PFSK-1 (cell line): Measurements from ENCODE around the gene CYB561A3.

Source experiments
- FOXP2 ChIP-seq: optimal IDR thresholded peaks from 2 replicates; pipeline ENCODE3; 2011; ENCODE audit warnings: borderline replicate concordance, control low read depth, inconsistent platforms; ENCODE audit not compliant: insufficient read depth; ENCODE audit errors: extremely low read length, extremely low read depth
- POLR2AphosphoS5 ChIP-seq: IDR thresholded peaks from 2 replicates; pipeline ENCODE4 v1.6.1; 2012; ENCODE audit warnings: low read depth, mild to moderate bottlenecking, control low read depth, low read length, moderate library complexity
- SIN3A ChIP-seq: IDR thresholded peaks from 2 replicates; pipeline ENCODE4 v1.6.1; 2012; ENCODE audit warnings: mild to moderate bottlenecking, low read length, moderate library complexity, borderline replicate concordance; ENCODE audit not compliant: insufficient read depth
- TAF1 ChIP-seq: IDR thresholded peaks from 2 replicates; pipeline ENCODE4 v1.6.1; 2012; ENCODE audit warnings: low read length, control low read depth, borderline replicate concordance; ENCODE audit not compliant: insufficient read depth
- TF ChIP-seq, protein P1 (sequence below), 2 experiments: IDR thresholded peaks; 2 replicates each; pipeline versions ENCODE4 v1.6.1 to v1.8.0; 2011 to 2012; ENCODE audit warnings: low read depth in 2 of 2, low read length in 2 of 2, control low read depth in 1 of 2, inconsistent platforms in 1 of 2, mild to moderate bottlenecking in 1 of 2, moderate library complexity in 1 of 2; ENCODE audit not compliant: insufficient read depth in 1 of 2

Gene CYB561A3

GRCh38 chr11:61345954-61346843 is 15.5 kb downstream of the CYB561A3 start:
- TF ChIP-seq POLR2AphosphoS5 (no peak), SIN3A (no peak), TAF1 (no peak), FOXP2 (no peak)
- TF ChIP-seq, protein P1, sequence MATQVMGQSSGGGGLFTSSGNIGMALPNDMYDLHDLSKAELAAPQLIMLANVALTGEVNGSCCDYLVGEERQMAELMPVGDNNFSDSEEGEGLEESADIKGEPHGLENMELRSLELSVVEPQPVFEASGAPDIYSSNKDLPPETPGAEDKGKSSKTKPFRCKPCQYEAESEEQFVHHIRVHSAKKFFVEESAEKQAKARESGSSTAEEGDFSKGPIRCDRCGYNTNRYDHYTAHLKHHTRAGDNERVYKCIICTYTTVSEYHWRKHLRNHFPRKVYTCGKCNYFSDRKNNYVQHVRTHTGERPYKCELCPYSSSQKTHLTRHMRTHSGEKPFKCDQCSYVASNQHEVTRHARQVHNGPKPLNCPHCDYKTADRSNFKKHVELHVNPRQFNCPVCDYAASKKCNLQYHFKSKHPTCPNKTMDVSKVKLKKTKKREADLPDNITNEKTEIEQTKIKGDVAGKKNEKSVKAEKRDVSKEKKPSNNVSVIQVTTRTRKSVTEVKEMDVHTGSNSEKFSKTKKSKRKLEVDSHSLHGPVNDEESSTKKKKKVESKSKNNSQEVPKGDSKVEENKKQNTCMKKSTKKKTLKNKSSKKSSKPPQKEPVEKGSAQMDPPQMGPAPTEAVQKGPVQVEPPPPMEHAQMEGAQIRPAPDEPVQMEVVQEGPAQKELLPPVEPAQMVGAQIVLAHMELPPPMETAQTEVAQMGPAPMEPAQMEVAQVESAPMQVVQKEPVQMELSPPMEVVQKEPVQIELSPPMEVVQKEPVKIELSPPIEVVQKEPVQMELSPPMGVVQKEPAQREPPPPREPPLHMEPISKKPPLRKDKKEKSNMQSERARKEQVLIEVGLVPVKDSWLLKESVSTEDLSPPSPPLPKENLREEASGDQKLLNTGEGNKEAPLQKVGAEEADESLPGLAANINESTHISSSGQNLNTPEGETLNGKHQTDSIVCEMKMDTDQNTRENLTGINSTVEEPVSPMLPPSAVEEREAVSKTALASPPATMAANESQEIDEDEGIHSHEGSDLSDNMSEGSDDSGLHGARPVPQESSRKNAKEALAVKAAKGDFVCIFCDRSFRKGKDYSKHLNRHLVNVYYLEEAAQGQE (IDR thresholded peaks at IDR 0.05; ENCODE audit: insufficient read depth in 1 of 2, low read depth in 2 of 2, low read length in 2 of 2): no peak

- TF ChIP-seq, protein P1 (IDR thresholded peaks at IDR 0.05; ENCODE audit: insufficient read depth in 1 of 2, low read depth in 2 of 2, low read length in 2 of 2): no peak
- TF ChIP-seq SIN3A (no peak), TAF1 (no peak), FOXP2 (no peak), POLR2AphosphoS5 (no peak)
Measured at GRCh38 chr11:61345170-61345610, 16.5 kb downstream of the CYB561A3 start.

GRCh38 chr11:61343792-61344745 is 17.6 kb downstream of the CYB561A3 start:
- no peak for TF ChIP-seq POLR2AphosphoS5
- TF ChIP-seq, protein P1 (IDR thresholded peaks at IDR 0.05; ENCODE audit: insufficient read depth in 1 of 2, low read depth in 2 of 2, low read length in 2 of 2): no peak
- TF ChIP-seq SIN3A: no peak
- no peak for TF ChIP-seq FOXP2
- no peak for TF ChIP-seq TAF1

GRCh38 chr11:61342207-61342803 is 19.4 kb downstream of the CYB561A3 start:
- TF ChIP-seq FOXP2 (no peak), TAF1 (no peak), SIN3A (no peak), POLR2AphosphoS5 (no peak)
- TF ChIP-seq, protein P1 (IDR thresholded peaks at IDR 0.05; ENCODE audit: insufficient read depth in 1 of 2, low read depth in 2 of 2, low read length in 2 of 2): no peak
